GM21723 (cell line): ENCODE measurements around the gene DNAH7.

Experiments
- ATAC-seq: cut with Tn5 transposase; IDR thresholded peaks from one replicate; pipeline ENCODE4 v1.9.1; 2021; ENCODE audit warnings: mild to moderate bottlenecking, moderate library complexity; ENCODE audit not compliant: unreplicated experiment

The DNAH7 gene

DNA sequence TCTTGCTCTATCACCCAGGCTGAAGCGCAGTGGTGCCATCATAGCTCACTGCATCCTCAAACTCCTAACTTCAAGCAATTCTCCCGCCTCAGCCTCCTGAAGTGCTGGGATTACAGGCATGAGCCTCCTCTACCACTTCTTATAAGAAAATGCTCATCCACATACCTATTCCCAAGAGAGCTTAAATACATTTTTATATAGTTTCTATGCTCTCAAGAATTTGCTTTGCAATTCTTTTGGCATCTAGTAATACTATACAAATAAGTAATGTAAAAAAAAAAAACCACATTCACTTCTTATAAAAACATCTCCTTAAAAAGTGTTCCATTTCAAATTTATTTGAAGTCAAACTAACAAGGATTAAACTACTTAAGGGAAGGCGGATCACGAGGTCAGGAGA is 197.3 kb downstream of the DNAH7 start:
- ATAC-seq: no peak

DNA sequence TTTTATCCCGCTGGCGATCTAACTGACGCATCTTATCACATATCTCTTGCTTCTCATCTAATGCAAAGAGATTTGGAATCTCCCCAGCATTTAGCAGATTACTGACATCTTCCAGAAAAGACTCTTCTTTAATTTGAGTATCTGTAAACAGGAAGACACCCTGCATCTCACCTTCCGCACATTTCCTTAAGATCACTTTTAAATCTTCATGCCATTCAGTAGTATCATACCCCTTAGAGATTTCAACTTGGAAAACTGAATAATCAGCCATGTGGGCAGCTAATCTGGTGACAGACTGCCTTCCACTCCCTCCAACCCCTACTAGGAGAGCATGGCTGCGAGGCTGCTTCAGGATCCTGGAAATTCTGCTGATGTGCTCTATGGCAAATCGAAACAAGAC is 204.3 kb downstream of the DNAH7 start:
- ATAC-seq: no peak

DNA sequence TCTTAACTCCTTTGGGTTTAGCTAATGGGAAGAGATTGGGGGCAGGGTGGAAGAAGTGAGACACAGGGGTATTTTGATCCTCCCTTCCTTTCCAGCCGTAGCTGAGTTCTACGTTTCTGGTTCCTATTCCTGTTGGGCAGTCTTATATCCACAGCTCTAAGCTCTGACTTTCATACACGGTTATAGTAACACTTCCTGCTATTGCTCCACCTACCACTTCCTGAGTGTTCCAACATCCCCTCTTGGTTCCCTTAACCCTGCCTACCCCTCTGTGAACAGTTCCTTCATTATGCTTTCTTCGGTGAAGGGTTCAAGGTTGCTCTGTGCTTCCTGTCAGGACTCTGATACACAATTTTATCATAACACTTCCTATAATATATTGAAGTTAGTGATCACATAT is 205.1 kb downstream of the DNAH7 start:
- ATAC-seq: no peak

DNA sequence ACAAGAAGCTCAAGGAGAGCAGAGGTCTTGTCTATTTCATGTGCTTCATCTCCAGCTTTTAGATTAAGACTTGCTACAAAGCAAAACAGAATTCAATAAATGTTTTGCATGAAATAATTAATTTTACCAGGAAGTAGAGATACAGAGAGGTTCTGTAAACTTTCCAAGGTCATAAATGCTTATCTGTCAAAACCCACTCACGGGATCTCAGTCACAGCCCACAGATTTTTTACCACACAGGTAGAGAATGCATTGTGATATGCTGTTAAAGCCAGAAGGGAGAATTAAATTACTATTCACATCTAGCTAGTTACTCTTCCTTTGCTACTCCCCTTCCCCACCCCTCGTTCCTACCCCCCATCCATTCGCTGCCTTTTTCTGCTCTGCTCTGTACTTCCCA is 205.5 kb downstream of the DNAH7 start:
- no peak for ATAC-seq

DNA sequence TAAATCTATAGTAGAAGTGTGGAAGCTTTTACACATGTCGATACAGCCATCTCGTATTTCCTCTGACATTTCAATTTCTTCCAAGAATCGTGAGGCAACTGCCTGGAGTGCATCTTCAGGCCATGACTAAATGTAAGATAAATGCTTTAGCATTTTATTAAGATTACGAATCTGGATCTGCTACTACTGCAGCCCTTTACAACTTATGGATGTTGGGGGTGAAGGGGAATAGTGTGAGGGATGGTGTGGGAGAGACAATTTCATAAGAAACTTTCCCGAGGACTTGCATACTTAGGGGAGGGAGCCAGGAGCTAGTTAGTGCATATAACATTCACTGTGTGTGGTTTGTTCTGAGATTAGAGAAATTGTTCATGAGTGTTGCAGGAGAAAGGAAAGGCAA is 206.8 kb downstream of the DNAH7 start:
- no peak for ATAC-seq

DNA sequence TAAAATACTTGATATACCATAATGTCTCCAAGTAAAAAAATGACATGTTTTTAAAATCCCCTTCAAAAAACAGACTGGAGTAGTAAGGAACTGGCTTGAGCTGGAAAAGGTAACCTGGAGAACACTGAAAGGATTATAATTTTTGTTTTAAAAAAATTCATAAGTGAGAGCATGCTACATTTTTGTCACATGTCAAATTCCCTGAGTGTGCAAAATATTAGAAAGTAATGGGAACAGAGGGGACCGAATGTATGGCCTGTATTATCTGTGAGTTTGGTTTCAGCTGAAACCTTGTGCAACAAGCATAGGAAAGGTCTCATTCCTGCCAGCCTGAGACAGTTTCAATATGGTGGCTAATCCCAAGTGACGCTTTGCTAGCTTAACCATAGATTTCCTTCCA is 209.1 kb downstream of the DNAH7 start:
- no peak for ATAC-seq

DNA sequence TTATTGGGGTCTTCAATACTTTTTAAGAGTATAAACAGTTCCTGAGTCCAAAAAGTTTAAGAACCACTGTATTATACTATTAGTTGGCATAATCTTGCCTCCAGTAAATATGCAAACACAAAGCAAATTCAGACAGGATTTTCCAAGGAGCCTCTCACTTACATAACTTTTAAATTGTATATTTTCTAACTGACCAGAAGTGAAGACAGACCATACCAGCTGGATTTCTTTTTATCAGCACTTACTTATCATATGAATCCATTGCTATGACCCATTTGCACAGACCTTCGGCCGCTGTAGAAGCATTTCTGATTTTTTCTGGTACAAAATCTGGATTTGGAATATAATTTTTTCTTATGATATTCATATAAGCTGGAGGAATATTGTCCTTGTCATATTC is 211.5 kb downstream of the DNAH7 start:
- ATAC-seq: no peak

DNA sequence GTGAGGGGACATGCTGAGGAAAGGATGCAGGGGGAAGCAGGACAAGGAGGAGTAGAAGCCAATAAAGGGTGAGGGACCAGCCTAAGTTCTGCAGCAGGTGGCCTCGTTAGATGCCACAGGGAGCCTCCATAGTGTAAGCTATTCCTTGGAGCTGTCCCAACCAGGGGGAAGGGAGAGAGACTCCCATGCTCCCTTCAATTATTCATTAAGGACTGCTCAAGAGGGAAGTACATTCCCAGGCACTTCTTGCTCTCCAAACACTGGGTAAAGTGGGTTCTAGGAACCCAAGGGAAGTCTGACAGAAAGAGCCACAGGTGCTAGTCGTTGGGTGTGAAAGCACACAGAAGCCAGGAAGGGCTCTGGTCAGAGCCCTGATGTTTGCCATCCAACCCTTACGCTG is 217.9 kb downstream of the DNAH7 start:
- ATAC-seq: no peak

DNA sequence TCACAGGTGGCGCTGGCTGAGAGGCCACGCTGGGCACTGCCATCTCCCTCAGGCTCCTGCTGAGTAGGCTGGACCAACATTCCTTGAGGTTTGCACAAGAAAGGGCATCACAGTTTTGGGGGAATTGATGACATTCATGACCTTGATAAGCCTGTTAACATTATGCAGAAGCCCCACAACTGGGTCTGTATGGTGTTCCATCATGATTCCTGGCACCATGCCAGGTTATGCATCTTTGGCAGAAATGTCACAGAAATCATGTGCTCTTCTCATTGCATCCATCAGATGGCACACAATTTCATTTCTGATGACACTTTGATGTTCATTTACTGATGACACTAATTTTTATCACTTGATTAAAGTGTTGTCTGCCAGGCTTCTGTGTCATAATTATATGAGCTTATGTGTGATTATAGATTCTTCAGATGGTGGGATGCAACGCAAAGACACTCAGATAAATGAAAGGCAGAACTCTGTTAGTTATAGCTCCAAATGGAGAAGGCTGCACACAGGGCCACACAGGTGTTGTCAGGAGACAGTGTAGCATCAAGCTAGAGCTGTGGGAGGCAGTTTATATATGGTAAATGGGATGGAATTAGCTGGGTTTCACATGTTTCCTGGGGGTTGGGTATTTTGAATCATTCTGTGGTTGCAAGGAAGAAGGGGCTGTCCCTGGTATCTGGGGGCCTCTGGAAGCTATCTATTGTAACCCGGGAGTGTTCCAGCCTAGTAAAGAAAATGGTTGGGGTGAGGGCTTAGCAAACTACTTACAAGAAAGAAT is 220.3 kb downstream of the DNAH7 start:
- ATAC-seq: no peak

DNA sequence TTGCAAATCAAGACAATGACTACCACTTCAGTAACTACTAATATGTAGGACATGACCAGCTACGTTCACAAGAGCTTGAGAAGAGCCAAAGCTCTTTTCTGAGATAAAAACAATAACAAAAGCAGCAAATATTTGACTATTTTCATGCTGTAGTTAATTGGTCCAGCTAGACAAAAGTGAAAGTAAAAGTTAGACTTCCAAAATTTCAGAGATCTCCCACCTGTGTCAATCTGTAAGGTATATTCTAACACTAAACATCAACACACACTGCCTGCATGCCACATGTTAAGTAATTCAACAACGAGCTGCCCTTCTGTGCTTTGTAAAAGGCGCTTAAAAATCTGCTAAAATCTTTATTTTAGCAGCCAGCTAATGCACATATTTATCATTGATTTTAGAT is 225.7 kb downstream of the DNAH7 start:
- ATAC-seq: peak; percentile 48

DNA sequence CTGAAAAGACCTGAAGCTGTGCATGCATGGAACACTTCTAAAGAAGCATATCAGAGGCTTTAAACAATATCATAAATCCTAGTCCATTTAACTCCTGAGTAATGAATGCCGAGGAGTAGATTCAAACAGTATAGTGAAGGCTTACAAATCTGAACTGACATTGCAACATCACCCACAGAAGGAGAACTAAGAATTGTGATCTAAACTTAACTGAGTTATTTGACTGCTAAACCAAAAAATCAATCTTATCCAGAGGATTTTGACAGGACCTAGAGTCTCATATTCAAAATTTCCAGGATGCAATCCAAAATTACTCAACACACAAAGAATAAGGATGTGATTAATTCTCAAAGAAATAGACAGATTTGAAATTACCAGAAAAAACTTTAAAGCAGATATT is 230.6 kb downstream of the DNAH7 start:
- no peak for ATAC-seq

DNA sequence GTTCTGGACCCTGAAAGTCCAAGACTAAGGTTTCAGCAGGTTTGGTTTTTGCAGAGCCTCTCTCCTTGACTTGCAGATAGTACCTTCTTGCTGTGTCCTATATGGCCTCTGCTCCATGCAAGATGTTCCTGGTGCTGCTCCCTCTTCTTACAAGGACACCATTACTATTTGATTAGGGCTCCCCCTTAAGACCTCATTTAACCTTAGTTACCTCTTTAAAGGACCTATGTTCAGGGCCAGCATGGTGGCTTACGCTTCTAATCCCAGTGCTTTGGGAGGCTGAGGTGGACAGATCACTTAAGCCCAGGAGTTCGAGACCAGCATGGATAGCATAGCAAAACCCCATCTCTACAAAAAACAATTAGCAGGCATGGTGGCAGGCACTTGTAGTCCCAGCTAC is 232.6 kb downstream of the DNAH7 start:
- ATAC-seq: no peak

DNA sequence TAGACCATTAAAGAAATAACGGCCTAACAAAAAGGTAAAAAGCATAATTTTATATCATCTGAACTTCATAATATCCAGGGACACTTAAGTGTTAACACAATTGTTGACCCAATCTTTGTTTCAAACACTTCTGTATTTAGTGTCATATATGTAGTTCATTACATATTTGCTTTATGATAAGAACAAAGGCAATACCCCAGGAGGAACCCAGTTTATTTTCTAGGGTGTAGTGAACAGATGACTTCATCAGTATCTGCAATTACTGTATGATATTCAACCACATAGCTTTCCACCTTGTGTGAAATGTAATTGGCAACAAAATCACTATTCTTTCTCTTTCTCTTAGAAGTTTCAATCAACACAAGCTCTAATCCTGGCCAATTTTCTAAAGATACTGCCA is 233.8 kb downstream of the DNAH7 start:
- ATAC-seq: no peak

DNA sequence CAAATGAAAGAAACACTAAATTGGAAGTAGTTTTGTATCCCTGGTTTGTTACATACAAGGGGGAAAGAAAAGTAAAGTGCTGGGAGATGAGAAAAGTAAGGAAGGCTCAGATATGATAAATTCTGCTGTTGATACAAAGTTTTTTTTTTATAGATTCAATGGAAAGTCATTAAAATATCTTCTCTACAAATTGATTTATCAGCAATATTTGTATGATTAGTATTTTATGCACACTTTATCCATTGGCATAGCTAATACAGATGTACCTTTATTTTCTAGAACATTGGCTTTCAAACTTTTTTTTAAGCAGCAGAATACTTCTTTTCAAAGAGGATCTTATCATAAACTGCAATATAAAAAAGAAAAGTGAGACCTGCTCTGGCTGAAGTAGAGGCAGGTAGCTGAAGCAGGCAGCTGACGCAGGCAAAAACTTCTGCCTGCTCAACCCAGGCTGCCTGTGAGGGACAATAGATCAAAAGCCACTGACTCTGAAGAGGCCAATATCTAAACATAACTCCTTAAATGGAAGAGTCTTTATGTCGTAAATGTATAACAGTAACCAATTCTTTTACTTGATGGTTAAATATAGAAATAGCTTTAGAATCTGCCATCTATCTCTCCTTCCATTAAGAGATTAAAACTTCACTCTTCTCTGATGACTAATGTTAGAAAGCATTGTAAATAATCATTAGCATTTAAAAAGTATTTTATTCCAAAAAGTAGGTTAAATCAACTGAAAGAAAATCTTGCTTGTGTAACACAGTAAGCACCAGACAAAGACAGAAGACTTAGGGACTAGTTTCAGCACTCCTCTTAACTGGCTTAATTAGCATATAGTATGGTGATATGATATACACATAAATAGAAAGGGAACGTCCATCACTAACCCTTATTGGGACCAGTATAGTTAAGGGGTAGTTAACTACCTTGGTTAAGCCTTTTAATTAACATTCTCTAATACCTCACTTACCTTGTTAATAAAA is 237.4 kb downstream of the DNAH7 start:
- ATAC-seq: no peak

DNA sequence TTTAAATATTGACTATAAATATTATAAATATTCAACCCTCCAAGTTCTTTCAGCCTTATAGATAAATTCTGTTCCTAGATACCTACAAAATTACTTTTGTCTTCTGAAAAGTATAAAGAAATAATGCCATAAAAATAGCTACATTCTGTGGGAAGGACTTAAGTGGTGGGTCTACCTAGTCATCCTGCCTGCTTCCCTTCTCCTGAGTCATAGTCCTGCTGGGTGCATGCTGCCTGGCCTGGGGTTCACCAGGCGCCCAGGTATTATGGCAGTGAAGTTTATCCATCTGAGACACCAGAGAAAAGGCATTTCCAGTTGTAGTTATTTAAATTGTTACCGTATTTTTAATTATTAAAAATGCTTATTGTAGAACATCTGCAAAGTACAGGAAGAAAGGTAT is 244.2 kb downstream of the DNAH7 start:
- ATAC-seq: no peak

DNA sequence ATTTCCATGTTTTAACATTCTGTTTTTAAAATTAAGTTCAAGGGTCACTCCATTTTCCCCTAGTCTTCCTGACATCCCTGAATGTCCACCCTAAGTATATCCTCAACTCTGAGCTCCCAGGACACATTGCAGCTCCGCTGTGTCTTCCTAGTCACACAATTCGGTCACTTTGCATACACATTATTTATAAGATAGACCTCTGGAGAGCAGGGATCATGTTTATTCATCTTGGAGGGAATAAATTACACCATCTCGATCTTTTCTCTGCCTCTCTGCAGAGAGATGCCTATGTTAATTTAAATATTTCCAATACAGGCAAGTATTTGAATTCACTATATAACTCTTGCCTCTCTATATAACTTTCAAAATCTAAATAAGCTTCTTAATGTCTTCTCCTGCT is 245.4 kb downstream of the DNAH7 start:
- ATAC-seq: no peak

DNA sequence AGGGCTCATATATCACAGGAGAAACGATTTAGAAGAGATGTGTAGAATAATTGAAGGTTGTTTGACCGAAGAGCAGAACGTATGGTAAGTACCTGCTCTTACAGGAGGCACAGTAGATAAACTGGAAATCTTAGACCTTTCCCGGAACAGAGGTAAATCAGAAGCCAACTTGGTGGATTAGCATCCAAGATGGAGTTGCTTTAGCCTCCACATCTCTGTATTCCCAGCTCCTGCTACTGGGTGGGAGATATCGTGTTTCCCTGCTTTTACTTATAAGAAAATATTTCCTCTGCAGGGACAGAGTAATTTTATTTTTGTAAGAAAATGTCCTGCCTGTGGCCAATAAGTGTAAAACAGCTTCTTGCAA is 247.1 kb downstream of the DNAH7 start:
- ATAC-seq: no peak

DNA sequence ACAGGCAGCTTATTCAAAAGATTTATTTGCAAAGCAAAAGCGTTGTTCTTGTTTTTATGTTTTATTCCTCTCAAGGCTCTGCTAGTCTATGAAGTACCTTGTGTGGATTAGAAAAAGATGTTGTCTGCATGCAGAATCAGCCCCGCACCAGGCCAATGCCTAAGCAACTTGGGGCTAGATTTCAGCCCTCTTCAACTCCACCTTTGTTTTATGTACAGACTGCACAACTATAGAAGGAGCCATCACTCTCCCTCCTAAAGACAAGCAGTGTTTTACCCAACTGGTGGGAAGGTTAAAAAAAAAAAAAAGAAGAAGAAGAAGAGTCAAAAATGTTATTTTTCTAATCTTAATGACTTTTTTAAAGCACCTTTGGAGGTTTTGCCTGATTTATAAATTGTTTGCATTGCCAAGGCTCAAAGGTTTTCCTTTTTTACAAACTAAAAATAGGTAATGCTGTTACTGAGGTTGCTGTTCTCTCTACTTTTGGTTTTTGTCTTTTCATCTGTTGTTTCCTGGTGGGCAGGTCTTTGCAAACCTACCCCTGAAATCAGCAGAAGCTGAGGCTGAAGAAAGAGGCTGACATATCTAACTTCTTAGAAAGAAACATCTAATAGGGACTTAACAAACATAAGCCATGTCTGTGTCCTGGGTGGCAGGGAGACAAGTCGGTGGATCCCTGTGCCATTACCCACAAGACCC is 247.6 kb downstream of the DNAH7 start:
- ATAC-seq: no peak

DNA sequence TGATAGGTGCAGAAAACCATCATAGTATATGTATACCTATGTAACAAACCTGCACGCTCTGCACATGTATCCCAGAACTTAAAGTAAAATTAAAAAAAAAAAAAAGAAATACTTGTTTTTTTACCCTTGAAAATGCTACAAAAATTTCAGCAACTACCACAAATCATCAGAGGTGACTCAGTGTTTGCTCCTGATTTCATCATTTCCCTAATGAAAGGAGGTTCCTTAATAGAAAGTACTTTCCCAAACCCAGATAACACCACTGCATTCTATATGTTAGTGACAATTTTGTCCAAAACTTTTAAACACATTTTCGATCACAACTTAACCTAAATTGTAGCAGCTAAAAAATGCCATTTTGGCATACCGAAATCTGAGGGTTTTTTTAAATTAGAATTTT is 248.3 kb downstream of the DNAH7 start:
- no peak for ATAC-seq

DNA sequence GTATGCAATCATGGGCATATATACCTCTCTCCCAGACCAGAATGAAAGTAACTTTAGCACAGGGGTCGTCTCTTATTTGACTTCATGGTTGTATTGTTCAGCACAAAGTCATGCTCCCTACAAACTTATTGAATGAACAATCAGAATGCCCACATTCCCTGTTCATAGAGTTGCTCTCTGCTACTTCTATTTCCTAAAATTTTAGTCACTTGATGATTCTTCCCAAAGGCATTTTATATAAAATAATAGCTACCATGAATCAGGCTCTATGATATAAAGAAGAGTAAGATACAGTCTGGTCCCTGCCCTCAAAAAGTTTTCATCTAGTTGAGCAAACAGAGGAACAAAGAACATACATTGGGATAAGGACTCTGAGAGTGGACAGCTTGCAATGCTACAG is 249.4 kb downstream of the DNAH7 start:
- no peak for ATAC-seq

DNA sequence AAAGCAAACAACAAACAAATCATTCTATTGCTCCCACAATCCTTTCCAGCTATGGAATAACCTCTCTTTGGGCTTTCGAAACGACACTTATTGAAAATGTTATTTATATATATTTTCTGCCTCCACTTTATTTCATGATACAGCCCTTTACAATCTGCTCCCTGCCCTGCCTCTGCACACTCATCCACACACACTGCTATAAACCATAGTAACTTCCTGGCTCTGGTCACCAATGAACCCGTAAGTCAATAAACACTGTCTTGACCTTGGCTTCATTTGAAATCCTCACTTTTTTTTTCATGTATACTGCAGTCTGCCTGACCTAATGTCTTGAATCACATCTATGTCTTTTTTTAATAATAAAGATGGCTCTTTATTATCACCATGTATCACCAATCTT is 250.1 kb downstream of the DNAH7 start:
- ATAC-seq: no peak

DNA sequence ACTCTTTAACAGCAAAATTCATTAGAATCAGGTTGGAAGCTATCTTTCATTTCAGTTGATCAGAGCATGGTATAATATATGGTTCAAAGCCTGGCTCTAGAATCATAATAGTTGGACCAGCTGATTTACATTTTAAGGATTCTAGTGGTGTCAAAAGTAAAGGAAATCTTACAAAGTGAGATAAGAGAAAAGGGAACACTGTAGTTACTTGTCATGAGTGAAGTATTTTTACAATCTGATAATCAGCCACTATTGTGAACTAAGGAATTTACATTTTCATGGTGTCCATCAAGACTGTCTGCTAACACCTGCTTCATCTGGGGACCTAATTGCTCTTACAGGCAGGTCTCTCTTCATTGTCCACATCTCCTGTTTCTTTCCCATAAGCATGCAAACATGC is 250.5 kb downstream of the DNAH7 start:
- ATAC-seq: no peak
